Activated CD8-positive, alpha-beta T cell treated with anti-CD3 and anti-CD28 coated beads for 36 hours (primary cell): ENCODE results near the gene ITGAX. TPM values are rescaled to one million over a fixed set of nuclear protein-coding genes. Genes with fewer than 3 reads are reported as not detected.

Source experiments
- ATAC-seq: fragments of 200-7000 bp; cut with Tn5 transposase; one replicate; pipeline ENCODE4 v1.10.0; 2021; ENCODE audit warnings: mild to moderate bottlenecking, moderate library complexity
- CTCF ChIA-PET: fragments of 350-600 bp; sonication (Branson Sonifier 250); formaldehyde crosslinking; loops from one replicate; lab custom pipeline; 2021; ENCODE audit warnings: antibody characterized with exemption; lab: Charles Lee
- POLR2A ChIA-PET: fragments of 350-600 bp; sonication (Branson Sonifier 250); formaldehyde crosslinking; loops from one replicate; lab custom pipeline; 2021; ENCODE audit warnings: antibody characterized with exemption; lab: Charles Lee
- DNase-seq: peaks from one replicate; pipeline ENCODE4 v3.0.0-alpha.2; 2020
- H3K27ac Mint-ChIP-seq: one replicate; pipeline ENCODE4 v1.8.0; 2021; ENCODE audit warnings: mild to moderate bottlenecking, mixed read lengths
- H3K27me3 Mint-ChIP-seq: one replicate; pipeline ENCODE4 v1.8.0; 2021; ENCODE audit warnings: mixed read lengths
- H3K36me3 Mint-ChIP-seq: one replicate; pipeline ENCODE4 v1.8.0; 2021; ENCODE audit warnings: low read depth, mixed read lengths
- H3K4me1 Mint-ChIP-seq: one replicate; pipeline ENCODE4 v1.8.0; 2021; ENCODE audit warnings: low read depth, mixed read lengths
- H3K4me3 Mint-ChIP-seq: one replicate; pipeline ENCODE4 v1.8.0; 2021; ENCODE audit warnings: mild to moderate bottlenecking, moderate library complexity, mixed read lengths
- H3K9me3 Mint-ChIP-seq: one replicate; pipeline ENCODE4 v1.8.0; 2021; ENCODE audit warnings: mixed read lengths
- intact Hi-C: fragments of 100-400 bp; cut with micrococcal nuclease; formaldehyde crosslinking; loops from one replicate; pipeline ENCODE4 v1.10.0; 2022
- total RNA-seq, 2 experiments: library from RNA; stranded (reverse); gene quantifications; one replicate each; pipeline ENCODE4 v1.2.3, GENCODE V29; 2021
- TF ChIP-seq, protein P1 (sequence below): fragments of 200-600 bp; IDR thresholded peaks from one replicate; pipeline ENCODE4 v1.8.0; 2022; ENCODE audit warnings: antibody characterized with exemption, mild to moderate bottlenecking

Gene ITGAX
- total RNA-seq, 2 experiments from 2014 or later = 4.4 to 5.4 TPM

DNA sequence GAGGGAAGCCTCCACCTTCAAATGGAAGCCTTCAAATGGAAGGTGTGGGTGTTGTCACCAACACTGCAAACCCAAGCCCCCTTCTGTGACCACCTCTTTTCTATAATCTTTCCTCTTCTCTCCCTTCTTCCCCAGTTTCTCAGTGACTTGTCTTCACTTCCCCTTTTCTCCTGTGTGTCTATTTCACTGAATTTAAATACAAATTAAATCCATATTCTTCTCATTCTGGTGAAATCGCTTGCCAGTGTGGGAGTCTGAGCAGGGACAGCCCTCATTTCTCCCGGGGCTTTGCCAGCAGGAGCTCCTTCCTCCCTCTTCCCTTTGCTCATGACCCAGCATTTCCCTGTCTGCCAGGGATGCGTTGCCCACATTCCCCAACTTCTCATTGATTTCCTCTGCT is 6.4 kb upstream of the ITGAX start:
- no peaks in the 10 kb centered on the region for H3K9me3 Mint-ChIP-seq
- no peaks in the 10 kb centered on the region for H3K27me3 Mint-ChIP-seq
- H3K27ac Mint-ChIP-seq = no peak overlapping the region
- peaks cover 30% of the 10 kb centered on the region for H3K4me1 Mint-ChIP-seq
- ChIA-PET CTCF (interaction anchor here (1.1 kb wide), 1 partner anchor 10 kb away, joined by 4 read pairs; no protein-coding TSS in a partner anchor), POLR2A (interaction anchor here (1.1 kb wide), 1 partner anchor 12 kb away, joined by 3 read pairs; no protein-coding TSS in a partner anchor)
- DNase-seq = no peak
- ATAC-seq = no peak
- H3K36me3 Mint-ChIP-seq = no peaks in the 10 kb centered on the region
- TF ChIP-seq, protein P1, sequence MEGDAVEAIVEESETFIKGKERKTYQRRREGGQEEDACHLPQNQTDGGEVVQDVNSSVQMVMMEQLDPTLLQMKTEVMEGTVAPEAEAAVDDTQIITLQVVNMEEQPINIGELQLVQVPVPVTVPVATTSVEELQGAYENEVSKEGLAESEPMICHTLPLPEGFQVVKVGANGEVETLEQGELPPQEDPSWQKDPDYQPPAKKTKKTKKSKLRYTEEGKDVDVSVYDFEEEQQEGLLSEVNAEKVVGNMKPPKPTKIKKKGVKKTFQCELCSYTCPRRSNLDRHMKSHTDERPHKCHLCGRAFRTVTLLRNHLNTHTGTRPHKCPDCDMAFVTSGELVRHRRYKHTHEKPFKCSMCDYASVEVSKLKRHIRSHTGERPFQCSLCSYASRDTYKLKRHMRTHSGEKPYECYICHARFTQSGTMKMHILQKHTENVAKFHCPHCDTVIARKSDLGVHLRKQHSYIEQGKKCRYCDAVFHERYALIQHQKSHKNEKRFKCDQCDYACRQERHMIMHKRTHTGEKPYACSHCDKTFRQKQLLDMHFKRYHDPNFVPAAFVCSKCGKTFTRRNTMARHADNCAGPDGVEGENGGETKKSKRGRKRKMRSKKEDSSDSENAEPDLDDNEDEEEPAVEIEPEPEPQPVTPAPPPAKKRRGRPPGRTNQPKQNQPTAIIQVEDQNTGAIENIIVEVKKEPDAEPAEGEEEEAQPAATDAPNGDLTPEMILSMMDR = no peak
- intact Hi-C loops = no loop called here
- no peak overlapping the region for H3K4me3 Mint-ChIP-seq

DNA sequence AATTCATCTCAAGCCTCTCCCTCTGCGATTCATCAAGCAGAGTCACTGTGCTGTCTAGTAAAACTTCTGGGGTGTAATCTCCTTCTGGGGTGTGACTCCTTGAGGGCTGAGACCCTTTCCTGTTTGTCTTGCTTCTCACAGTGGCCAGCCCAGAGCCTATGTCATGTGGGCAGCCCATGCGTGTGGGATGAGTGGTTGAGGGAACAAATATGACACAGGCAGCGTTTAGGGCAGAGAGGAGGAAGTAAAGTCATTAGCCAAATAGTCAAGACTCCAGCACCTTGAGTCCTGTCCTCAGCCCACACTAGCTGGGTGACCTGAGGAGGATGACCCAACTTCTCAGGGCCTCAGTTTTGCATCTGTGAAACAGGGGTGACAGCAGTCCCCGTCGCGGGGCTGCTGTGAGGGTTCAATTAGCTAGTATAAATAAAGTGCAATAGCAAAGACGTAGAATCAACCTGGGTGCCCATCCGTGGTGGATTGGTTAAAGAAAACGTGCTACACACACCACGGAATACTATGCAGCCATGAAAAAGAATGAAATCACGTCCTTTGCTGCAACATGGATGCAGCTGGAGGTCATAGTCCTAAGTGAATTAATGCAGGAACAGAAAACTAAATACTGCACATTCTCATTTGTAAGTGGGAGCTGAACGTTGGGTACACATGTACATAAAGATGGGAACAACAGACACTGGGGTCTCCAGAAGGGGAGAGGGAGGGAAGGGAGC is 4.5 kb upstream of the ITGAX start:
- peak; percentile 58 for DNase-seq
- POLR2A ChIA-PET = no interaction called here
- intact Hi-C loops = no loop called here
- no peak overlapping the region for H3K4me3 Mint-ChIP-seq
- H3K9me3 Mint-ChIP-seq = no peaks in the 10 kb centered on the region
- CTCF ChIA-PET = no interaction called here
- no peaks in the 10 kb centered on the region for H3K27me3 Mint-ChIP-seq
- H3K27ac Mint-ChIP-seq = no peak overlapping the region
- TF ChIP-seq, protein P1 = no peak
- peaks cover 37% of the 10 kb centered on the region for H3K4me1 Mint-ChIP-seq
- H3K36me3 Mint-ChIP-seq = no peaks in the 10 kb centered on the region
- ATAC-seq = peak; percentile 6

GRCh38 chr16:31351246-31351941 is 3.6 kb upstream of the ITGAX start:
- TF ChIP-seq, protein P1 = no peak
- Mint-ChIP-seq H3K9me3 (no peaks in the 10 kb centered on the region), H3K4me3 (no peak overlapping the region), H3K27ac (peak overlapping the region; percentile 81), H3K36me3 (no peaks in the 10 kb centered on the region), H3K27me3 (no peaks in the 10 kb centered on the region), H3K4me1 (peaks cover 38% of the 10 kb centered on the region)
- intact Hi-C loops = no loop called here
- CTCF ChIA-PET = no interaction called here
- DNase-seq (no peak), ATAC-seq (no peak)
- POLR2A ChIA-PET = no interaction called here

- H3K4me3 Mint-ChIP-seq = no peak overlapping the region
- H3K36me3 Mint-ChIP-seq = no peaks in the 10 kb centered on the region
- intact Hi-C loops = no loop called here
- CTCF ChIA-PET = no interaction called here
- POLR2A ChIA-PET = no interaction called here
- H3K9me3 Mint-ChIP-seq = no peaks in the 10 kb centered on the region
- H3K27ac Mint-ChIP-seq = peak overlapping the region; percentile 81
- peak; percentile 31 for ATAC-seq
- peak; percentile 70 for DNase-seq
- H3K27me3 Mint-ChIP-seq = no peaks in the 10 kb centered on the region
- H3K4me1 Mint-ChIP-seq = peaks cover 41% of the 10 kb centered on the region
- TF ChIP-seq, protein P1 = no peak
These were observed 3.0 kb upstream of the ITGAX start for GRCh38 chr16:31351942-31352325.
